Measurements from ENCODE around the gene SPIRE2.
"Not testable (repeated sequence)": the region's sequence is repeated elsewhere in the genome, so short reads cannot be mapped to it uniquely, and the experiment has no call there.

The SPIRE2 gene, protein sequence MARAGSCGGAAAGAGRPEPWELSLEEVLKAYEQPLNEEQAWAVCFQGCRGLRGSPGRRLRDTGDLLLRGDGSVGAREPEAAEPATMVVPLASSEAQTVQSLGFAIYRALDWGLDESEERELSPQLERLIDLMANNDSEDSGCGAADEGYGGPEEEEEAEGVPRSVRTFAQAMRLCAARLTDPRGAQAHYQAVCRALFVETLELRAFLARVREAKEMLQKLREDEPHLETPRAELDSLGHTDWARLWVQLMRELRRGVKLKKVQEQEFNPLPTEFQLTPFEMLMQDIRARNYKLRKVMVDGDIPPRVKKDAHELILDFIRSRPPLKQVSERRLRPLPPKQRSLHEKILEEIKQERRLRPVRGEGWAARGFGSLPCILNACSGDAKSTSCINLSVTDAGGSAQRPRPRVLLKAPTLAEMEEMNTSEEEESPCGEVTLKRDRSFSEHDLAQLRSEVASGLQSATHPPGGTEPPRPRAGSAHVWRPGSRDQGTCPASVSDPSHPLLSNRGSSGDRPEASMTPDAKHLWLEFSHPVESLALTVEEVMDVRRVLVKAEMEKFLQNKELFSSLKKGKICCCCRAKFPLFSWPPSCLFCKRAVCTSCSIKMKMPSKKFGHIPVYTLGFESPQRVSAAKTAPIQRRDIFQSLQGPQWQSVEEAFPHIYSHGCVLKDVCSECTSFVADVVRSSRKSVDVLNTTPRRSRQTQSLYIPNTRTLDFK

DNA sequence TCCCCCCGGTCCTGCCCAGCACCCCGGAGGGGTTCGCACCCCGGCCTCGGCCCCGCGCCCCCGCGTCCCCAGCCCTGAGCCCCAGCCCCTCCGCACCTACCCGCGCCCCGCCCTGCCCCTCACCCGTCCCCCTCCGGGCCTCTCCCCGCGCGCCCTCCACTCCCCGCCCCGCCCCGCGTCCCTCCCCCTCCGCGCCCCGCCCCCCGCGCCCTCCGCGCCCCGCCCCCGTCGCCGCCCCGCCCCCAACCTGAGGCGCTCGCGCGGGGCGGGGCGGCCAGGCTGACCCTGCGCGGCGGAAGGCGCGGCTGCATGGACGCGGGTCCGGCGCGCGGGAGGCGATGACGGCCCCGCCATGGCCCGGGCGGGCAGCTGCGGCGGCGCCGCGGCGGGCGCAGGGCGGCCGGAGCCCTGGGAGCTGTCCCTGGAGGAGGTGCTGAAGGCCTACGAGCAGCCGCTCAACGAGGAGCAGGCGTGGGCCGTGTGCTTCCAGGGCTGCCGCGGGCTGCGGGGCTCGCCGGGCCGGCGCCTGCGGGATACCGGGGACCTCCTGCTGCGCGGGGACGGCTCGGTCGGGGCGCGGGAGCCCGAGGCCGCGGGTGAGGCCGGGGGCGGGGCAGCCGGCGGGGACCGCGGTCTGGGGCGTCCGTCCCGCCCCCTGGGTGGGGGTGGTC, at the start of gene SPIRE2:
Gene SPIRE2, plus strand, starts transcription at position 277 of the 671 bp plus-strand sequence. Its CDS starts 76 bp downstream, at position 353.
- peak; percentile 85 for DNase-seq

DNA sequence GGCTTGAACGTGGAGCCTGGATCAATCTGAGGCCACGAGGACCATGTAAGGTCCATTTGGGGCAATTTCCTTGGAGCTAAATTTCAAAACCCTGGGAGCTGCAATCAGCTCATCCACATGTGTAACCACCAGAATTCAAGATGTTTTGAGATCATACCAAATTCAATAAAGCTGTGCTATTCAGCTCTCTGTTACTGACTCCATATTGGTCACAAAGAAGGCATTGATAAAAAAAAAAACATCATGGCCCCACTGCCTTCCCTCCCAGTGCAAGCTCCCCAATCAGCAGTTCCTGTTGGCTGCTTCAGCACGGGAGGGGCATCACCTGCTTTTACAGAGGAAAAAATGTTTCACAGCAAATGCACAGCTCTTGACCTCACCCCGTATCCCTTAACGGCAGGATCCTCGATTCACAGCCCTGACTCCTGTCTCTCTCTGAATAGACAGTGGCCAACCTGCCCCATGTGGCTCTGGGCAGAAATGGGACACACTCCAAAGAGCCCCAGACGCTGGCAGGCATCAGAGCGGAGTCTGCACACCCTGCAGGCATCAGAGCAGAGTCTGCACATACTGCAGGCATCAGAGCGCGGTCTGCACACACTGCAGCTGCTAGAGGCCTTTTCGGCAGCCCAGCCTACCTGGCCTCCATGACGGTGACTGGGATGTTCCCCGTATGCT, 48.9 kb upstream of the SPIRE2 start:
- no peak for DNase-seq

DNA sequence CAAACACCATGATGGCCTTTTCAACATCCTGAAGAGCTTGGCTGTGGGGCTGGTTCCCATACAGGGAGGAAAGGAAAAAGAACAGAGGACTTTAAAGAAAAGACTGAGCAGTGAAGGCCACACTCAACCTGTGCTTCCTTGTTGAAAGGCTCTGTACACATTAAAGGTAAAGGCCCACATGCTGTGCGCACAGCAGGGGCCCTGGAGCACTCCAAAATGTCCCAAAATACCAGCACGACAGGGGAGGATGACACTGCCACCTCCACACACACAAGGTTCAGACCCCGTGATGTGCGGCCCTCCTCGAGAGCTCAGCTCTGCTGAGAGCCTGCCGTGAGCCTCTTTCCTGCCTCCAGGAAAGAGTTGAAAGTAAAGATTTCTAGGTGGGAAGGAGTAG, 48.4 kb upstream of the SPIRE2 start:
- DNase-seq, result no peak

DNA sequence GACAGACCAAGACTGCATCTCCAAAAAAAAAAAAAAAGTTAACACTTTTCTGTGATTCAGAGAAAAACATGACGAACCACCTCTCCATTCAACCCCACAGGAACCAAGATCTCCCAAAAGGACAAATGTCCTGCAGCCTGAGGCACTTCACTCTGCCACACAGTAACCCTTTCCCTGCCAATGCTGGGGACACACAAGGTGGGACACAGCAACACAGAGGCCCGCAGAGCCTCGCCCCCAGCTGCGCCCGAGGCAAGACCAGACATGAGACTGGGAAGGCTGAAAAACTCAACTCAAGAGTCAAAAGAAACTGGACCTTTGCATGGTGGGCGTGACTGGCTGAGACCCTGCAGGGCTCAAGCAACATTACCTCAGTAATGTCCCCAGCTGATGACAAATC, 45.8 kb upstream of the SPIRE2 start:
- no peak for DNase-seq

DNA sequence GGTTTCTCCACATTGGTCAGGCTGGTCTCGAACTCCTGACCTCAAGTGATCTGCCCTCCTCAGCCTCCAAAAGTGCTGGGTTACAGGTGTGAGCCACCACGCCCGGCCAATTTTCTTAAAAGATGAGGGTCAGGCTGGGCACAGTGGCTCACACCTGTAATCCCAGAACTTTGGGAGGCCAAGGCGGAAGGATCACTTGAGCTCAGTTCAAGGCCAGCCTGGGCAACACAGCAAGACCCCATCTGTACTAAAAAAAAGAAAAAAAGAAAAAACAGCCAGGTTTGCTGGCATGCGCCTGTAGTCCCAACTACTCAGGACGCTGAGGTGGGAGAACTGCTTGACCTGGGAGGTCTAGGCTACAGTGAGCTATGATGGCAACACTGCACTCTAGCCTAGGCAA, 44.3 kb upstream of the SPIRE2 start:
- DNase-seq, result not testable (repeated sequence)

DNA sequence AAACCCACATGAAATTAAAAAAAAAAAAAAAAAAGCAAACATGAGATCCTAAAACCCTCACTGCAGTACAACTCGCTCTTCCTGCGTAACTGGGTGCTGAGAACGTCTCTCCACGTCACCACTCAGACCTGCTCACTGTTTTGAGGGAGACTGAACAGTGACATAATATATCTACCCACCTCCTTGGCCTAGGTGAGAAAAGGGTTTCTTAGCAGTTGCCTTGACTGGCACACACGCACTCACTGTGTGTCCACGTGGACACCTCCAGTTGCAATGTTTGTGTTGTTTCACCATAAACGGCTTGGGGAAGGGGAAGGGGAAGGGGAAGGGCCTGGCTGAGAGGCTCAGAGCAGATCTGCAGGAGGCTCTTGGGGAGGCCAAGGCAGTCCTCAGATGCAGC, 43.9 kb upstream of the SPIRE2 start:
- no peak for DNase-seq

DNA sequence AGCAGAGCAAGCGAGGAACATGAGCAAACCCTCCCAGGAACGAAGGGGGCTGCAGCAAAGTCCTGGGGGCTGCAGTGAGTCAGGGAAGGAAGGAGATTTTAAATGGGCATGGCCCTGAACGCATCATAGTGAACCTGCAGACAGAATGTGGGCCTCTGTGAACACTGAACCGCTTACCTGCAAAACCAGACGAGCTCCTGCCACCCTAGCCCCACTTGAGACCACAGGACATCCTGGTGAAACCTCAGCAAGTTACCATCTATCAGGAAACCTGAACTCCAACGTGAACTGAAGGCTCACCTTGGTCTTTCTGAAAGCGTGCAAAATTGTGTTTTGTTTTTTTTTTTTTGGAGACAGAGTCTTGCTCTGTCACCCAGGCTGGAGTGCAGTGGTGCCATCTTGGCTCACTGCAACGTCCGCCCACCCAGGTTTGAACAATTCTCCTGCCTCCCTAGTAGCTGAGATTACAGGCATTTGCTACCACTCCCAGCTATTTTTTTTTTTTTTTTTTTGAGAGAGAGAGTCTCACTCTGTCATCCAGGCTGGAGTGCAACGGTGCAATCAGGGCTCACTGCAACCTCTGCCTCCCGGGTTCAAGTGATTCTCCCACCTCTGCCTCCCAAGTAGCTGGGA, 42.6 kb upstream of the SPIRE2 start:
- DNase-seq, result no peak

DNA sequence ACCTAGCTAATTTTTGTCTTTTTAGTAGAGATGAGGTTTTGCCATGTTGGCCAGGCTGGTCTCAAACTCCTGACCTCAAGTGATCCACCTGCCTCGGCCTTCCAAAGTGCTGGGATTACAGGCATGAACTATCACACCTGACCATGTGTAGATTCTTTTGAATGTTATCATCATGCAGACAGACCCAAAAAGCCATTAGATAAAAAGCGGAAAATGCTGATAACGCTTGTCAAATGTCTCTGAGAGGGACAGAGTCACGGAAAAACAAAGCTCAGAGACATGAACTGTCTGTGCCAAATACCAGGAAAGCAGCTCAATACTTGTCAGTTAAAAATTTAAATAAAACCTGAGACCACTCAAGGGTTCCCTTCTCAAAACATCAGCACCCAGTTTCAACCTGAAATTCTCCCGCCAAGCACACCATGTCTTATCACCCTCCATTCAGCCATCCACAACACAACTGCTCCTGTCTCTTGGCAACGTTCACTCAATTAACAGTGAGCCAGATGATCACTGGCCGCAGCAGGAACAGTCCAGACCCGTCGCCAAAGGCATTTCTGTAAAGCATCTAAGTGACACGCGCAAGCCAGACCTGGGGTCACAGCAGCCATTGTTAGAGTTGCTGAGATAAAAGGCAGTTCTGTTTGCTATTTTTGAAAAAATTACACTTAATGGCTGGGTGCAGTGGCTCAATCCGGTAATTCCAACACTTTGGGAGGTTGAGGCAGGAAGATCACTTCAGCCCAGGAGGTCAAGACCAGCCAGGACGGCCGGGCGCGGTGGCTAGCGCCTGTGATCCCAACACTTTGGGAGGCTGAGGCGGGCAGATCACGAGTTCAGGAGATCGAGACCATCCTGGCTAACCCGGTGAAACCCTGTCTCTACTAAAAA, 41.6 kb upstream of the SPIRE2 start:
- no peak for DNase-seq

DNA sequence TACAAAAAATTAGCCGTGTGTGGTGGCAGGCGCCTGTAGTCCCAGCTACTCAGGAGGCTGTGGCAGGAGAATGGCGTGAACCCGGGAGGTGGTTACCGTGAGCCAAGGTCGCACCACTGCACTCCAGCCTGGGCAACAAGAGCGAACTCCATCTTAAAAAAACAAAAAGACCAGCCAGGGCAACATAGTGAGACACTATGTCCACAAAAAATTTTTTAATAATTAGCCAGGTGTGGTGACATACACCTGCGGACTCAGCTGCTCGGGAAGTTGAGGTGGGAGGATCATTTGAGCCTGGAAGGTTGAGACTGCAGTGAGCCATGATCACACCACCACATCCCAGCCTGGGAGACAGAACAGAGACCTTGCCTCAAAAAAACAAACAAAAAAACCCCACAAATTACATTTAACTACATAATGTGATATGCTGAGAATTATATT, 40.9 kb upstream of the SPIRE2 start:
- DNase-seq, result peak; percentile 28

DNA sequence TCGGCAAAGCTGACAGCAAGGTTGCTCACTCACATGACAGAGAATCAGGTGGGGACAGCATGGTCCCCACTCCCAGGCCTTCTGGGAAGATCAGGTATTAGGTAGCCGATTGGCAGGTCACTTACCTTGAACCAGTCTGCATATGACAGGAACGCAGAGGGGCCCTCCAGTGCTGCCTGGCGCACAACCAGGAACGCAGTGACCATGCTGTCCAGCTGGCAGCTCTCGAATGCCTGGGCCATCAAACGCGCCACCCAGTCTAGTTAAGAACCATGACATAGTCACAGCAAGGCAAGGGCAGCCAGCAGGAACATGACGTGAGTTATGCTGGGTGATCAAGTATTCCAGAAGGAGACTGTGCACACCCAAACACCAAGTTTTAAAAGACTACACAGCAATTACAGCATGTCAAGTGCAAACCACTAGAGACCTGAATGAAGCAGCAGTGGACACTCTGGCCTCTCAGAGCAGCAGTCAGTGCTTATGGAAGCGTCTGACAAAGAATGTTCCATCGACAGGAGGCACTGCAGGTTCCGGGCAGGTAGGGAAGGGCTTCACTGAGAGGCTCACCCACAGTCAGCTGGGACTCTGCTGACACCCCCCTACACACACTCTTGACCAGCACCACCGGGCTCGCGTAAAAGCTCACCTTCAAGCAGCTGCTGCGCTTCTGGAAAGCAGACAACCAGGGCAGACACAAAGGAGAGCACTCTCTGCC, 36.8 kb upstream of the SPIRE2 start:
- no peak for DNase-seq

DNA sequence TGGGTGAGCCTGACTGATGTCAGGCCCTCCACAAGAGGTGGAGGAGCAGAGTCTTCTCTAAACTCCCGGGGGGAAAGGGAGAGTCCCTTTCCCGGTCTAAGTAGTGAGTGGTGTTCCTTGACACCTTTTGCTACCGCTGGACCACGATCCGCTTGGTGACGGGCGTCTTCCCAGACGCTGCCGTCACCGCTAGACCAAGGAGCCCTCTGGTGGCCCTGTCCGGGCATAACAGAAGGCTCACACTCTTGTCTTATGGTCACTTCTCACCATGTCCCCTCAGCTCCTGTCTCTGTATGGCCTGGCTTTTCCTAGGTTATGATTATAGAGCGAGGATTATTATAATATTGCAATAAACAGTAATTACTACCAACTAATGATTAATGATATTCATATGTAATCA, 35.2 kb upstream of the SPIRE2 start:
- DNase-seq, result peak; percentile 27

DNA sequence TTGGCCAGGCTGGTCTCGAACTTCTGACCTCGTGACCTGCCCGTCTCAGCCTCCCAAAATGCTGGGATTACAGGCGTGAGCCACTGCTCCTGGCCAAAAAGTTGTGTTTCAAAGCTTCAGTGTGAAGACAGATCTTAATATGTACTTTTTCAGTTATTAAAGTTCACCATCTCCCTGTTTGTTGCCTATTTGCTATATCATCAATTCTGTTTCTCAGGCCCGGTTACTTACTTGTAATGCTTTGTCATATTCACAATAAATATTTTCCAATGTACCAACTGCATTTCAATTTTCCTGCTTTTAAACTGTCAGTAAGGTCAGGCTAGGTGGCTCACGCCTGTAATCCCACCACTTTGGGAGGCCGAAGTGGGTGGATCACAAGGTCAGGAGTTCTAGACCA, 34.3 kb upstream of the SPIRE2 start:
- no peak for DNase-seq

DNA sequence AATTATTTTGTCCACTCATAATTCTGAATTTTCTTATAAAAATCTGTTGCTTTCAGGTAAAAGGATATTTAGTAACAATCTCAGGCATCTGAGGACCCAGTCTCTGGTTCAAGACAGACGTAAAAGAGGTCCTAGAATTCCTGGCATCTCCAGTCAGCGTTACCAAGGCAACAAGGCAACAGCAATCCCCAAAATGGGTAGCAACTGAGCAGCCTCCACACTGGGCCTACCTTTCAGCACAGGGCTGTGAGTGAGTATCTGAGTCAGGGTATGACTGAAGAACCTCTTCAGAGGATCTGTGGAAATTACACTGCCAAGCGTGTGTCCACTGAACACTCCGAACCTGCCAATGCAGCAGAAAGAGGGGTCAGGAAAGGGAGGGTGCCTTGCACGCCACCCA, 32.6 kb upstream of the SPIRE2 start:
- no peak for DNase-seq

DNA sequence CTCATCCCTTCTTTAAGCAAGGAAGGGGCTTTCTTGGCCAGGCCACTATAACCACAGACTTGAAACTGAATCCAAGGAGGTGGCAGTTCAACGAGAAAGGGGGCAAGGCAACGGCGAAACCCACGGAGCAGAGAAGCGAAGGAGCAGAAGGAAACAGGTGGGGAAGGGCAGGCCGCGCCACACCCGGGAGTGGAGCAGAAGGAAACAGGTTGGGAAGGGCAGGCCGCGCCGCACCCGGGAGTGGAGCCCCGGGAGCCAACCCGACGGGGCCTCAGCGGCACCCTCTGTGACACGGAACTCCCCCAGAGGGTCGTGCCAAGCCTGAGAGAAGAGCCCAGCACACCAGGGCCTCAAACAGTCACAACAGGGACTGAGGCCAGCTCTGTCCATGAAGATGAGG, 32.2 kb upstream of the SPIRE2 start:
- DNase-seq, result no peak

DNA sequence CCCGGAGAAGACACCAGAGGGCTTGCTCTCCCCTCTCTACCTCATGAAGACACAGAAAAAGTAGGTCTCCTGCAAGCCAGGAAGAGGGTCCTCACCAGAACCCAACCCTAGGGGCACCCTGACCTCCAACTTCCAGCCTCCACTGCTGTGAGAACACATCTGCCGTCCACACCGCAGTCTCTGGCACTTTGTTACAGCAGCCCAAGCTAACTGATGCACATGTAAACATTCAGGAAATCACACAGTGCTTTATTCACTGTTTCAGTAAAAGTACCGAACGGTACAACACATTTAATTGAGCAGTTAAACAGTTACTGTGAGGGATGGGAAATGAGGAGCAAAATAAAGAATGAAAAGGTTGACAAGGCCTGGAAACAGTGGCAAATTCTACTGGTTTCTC, 30.1 kb upstream of the SPIRE2 start:
- DNase-seq, result no peak

DNA sequence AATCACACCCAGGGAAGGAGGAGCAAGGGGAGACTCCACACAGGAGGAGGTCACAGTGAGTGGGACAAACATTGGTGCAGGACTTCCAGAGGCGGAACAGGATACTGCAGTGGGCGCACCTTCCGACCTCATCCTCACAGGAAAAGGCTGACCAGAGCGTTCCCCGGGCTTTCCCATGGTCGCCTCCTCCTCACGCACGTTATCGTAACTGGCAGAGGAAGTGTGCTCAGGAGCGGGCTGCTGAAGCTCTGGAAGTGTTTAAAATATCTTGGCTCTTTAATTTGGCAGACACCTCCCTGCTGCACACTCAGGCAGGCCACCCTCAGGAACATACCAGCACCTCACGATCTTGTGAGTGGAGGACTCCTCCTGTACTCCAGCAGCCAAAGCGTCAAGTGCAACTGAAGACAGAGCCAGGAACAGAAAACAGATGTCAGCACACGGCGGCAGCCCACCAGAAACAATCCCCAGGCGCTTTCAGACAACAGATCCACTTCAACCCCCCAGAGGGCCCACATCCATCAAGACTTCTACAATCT, 29.4 kb upstream of the SPIRE2 start:
- no peak for DNase-seq

DNA sequence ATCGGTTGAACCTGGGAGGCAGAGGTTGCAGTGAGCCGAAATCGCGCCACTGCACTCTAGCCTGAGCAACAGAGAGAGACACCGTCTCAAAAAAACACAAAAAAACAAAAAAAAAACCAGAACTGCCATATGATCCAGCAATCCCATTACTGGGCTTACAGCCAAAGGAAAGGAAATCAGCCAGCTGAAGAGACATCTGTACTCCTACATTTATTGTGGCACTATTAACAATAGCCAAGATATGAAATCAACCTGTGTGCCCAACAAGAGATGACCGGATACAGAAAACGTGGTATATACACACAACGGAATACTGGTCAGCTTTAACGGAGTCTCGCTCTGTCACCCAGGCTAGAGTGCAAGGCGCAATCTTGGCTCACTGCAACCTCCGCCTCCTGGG, 26.5 kb upstream of the SPIRE2 start:
- no peak for DNase-seq

DNA sequence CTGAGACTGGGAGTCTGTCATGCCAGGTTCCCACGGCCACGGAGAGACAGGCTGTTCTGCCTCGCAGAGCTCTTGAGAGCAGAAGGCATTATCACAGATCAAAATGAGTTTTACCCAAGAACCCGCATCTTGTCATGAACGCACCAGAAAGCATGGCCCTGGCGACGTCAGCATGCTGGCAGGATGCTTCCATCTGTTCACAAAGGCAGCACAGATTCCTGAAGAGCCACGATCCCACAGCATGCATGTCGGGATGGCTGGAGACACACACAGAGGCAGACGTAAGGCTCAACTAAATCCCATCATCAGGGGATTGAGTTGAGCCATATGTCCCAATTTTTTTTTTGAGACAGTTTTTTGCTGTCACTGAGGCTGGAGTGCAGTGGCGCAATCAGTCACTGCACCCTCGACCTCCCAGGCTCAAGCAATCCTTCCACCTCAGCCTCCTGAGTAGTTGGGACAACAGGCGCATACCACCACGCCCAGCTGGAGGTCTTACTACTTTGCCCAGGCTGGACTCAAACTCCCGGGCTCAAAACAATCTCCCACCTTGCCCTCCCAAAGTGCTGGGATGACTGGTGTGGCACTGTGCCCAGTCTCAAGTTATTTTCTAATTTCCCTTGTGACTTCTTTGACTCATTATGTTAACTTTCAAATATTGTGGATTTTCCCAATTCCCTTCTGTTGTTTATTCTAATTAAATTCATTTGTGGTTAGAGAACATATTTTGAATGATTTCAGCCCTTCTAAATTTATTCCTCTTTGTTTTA, 23.0 kb upstream of the SPIRE2 start:
- DNase-seq, result no peak

DNA sequence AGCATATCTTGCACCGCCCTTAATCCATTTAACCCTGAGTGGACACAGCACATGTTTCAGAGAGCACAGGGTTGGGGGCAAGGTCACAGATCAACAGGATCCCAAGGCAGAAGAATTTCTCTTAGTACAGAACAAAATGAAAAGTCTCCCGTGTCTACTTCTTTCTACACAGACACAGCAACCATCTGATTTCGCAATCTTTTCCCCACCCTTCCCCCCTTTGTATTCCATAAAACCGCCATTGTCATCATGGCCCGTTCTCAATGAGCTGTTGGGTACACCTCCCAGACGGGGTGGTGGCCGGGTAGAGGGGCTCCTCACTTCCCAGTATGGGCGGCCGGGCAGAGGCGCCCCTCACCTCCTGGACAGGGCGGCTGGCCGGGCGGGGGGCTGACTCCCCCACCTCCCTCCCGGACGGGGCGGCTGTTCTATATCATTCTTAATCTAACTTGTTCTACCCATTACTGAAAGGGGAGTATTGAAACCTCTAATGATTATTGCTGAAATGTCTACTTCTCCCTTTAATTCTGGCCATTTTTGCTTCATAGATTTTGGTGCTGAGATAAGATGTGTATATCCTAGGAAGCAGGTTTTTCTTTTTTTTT, 21.6 kb upstream of the SPIRE2 start:
- not testable (repeated sequence) for DNase-seq
